Endodermal cell (in vitro differentiated cells): Measurements from ENCODE around the gene SYN1. TPM values are rescaled to one million over a fixed set of nuclear protein-coding genes. Genes with fewer than 3 reads are reported as not detected.

Source experiments
- DNase-seq: peaks from one replicate; pipeline ENCODE4 v3.0.0-alpha.2; 2017
- H3K27ac ChIP-seq: 2 replicates; pipeline ENCODE4 v1.5.1; 2013; ENCODE audit warnings: mild to moderate bottlenecking, low read depth, low read length, moderate library complexity
- H3K27me3 ChIP-seq: 2 replicates; pipeline ENCODE4 v1.6.1; 2013; ENCODE audit warnings: mild to moderate bottlenecking, low read length, moderate library complexity; ENCODE audit not compliant: insufficient read depth, control insufficient read depth, poor library complexity, severe bottlenecking
- H3K36me3 ChIP-seq: 2 replicates; pipeline ENCODE4 v1.7.0; 2013; ENCODE audit warnings: mild to moderate bottlenecking, low read length, moderate library complexity; ENCODE audit not compliant: control insufficient read depth, insufficient read depth
- H3K4me1 ChIP-seq: one replicate; pipeline ENCODE4 v1.7.0; 2013; ENCODE audit warnings: low read length; ENCODE audit not compliant: control insufficient read depth, insufficient read depth
- H3K4me3 ChIP-seq: 2 replicates; pipeline ENCODE4 v1.5.1; 2013; ENCODE audit warnings: mild to moderate bottlenecking, low read length, moderate library complexity
- H3K9ac ChIP-seq: 2 replicates; pipeline ENCODE4 v1.6.1; 2013; ENCODE audit warnings: mild to moderate bottlenecking, low read length, moderate library complexity; ENCODE audit not compliant: poor library complexity, severe bottlenecking; ENCODE audit errors: extremely low read depth
- H3K9me3 ChIP-seq: 2 replicates; pipeline ENCODE4 v1.6.1; 2013; ENCODE audit warnings: mild to moderate bottlenecking, low read length, moderate library complexity; ENCODE audit not compliant: control insufficient read depth
- H3K27ac Mint-ChIP-seq: 2 replicates; pipeline ENCODE4 v1.8.0; 2020; ENCODE audit warnings: mixed read lengths
- H3K27me3 Mint-ChIP-seq: 2 replicates; pipeline ENCODE4 v1.8.0; 2021; ENCODE audit warnings: mild to moderate bottlenecking, mixed read lengths; ENCODE audit not compliant: insufficient read depth
- H3K36me3 Mint-ChIP-seq: 2 replicates; pipeline ENCODE4 v1.8.0; 2020; ENCODE audit warnings: low read depth, mixed read lengths
- H3K4me1 Mint-ChIP-seq: 2 replicates; pipeline ENCODE4 v1.8.0; 2020; ENCODE audit warnings: mixed read lengths
- H3K4me3 Mint-ChIP-seq: 2 replicates; pipeline ENCODE4 v1.8.0; 2020; ENCODE audit warnings: mild to moderate bottlenecking, moderate library complexity, mixed read lengths
- H3K9me3 Mint-ChIP-seq: 2 replicates; pipeline ENCODE4 v1.8.0; 2020; ENCODE audit warnings: mild to moderate bottlenecking, mixed read lengths
- CTCF ChIP-seq: fragments of 200-600 bp; sonication (generic); conservative IDR thresholded peaks from 2 replicates; pipeline ENCODE4 v1.5.0; 2021; ENCODE audit warnings: antibody characterized with exemption, mild to moderate bottlenecking
- WGBS, 2 experiments: methylation state at CpG; one replicate each; pipeline versions ENCODE4 v1.1.5 to v1.1.7; 2013; ENCODE audit warnings: missing lambda C conversion rate in 2 of 2, mixed read lengths in 1 of 2; ENCODE audit not compliant: insufficient coverage in 1 of 2, insufficient read length in 1 of 2; 5-methylcytosine and 5-hydroxymethylcytosine counted together
- total RNA-seq, 2 donors: library from RNA; stranded (reverse); fragmentation: NEBNext Ultra II Directional in 1 of 2; extraction: Animal tissue kit (Norgen Biotek cat#: 25700) in 1 of 2; gene quantifications; 2 replicates in 1 of 2; 3 replicates in 1 of 2; pipeline ENCODE4 v1.2.1, GENCODE V29; 2021

The SYN1 gene
- total RNA-seq, 2 donors from 2014 or later = 4.9 to 5.3 TPM

GRCh38 chrX:47650164-47651042 lies 30.7 kb upstream of the SYN1 start, which contains the start of gene ELK1:
TSS of gene ELK1 (minus strand) at chrX:47650563. CDS start at chrX:47641441, 9,122 bp downstream.
- H3K36me3 ChIP-seq = peaks cover 13% of the 10 kb centered on the region
- peaks cover 68% of the 10 kb centered on the region for H3K9me3 Mint-ChIP-seq
- H3K9ac ChIP-seq = peak within 1 kb of the TSS; percentile 60
- no peaks in the 10 kb centered on the region for H3K9me3 ChIP-seq
- peak within 1 kb of the TSS; percentile 71 for H3K4me3 Mint-ChIP-seq
- peak; percentile 98 for DNase-seq
- peak within 1 kb of the TSS; percentile 94 for H3K27ac Mint-ChIP-seq
- H3K27me3 Mint-ChIP-seq = no peaks in the 10 kb centered on the region
- H3K27ac ChIP-seq = peak within 1 kb of the TSS; percentile 26
- peaks cover 11% of the 10 kb centered on the region for H3K4me1 Mint-ChIP-seq
- H3K4me1 ChIP-seq = no peaks in the 10 kb centered on the region
- no peaks in the 10 kb centered on the region for H3K27me3 ChIP-seq
- TF ChIP-seq CTCF = no peak
- H3K4me3 ChIP-seq = peak within 1 kb of the TSS; percentile 76
- WGBS, 2 experiments = 0 to 4% methylated on average over 4 to 61 of the region's 65 CpGs
- H3K36me3 Mint-ChIP-seq = peaks cover 23% of the 10 kb centered on the region

GRCh38 chrX:47649781-47650163 lies 30.1 kb upstream of the SYN1 start:
- H3K9me3 ChIP-seq = no peaks in the 10 kb centered on the region
- 0% methylated on average over 3 of the region's 11 CpGs; no CpG with 5 or more reads in 1 of the 2 experiments for WGBS, 2 experiments
- H3K4me1 Mint-ChIP-seq = peaks cover 13% of the 10 kb centered on the region
- peak overlapping the region; percentile 11 for H3K9ac ChIP-seq
- H3K27ac Mint-ChIP-seq = no peak overlapping the region
- peaks cover 10% of the 10 kb centered on the region for H3K36me3 ChIP-seq
- H3K4me1 ChIP-seq = no peaks in the 10 kb centered on the region
- H3K27ac ChIP-seq = no peak overlapping the region
- H3K36me3 Mint-ChIP-seq = peaks cover 21% of the 10 kb centered on the region
- peaks cover 70% of the 10 kb centered on the region for H3K9me3 Mint-ChIP-seq
- DNase-seq = no peak
- no peaks in the 10 kb centered on the region for H3K27me3 ChIP-seq
- no peak for TF ChIP-seq CTCF
- H3K4me3 Mint-ChIP-seq = peak overlapping the region; percentile 71
- no peaks in the 10 kb centered on the region for H3K27me3 Mint-ChIP-seq
- H3K4me3 ChIP-seq = peak overlapping the region; percentile 76

- H3K4me1 ChIP-seq = no peaks in the 10 kb centered on the region
- Mint-ChIP-seq H3K4me1 (peaks cover 13% of the 10 kb centered on the region), H3K27ac (peak overlapping the region; percentile 80), H3K27me3 (no peaks in the 10 kb centered on the region), H3K36me3 (peaks cover 21% of the 10 kb centered on the region), H3K4me3 (peak overlapping the region; percentile 71), H3K9me3 (peaks cover 70% of the 10 kb centered on the region)
- H3K27ac ChIP-seq = no peak overlapping the region
- WGBS, 2 experiments = 66 to 80% methylated on average over 1 to 3 of the region's 8 CpGs
- H3K4me3 ChIP-seq = peak overlapping the region; percentile 73
- DNase-seq = no peak
- H3K9ac ChIP-seq = peak overlapping the region; percentile 11
- H3K27me3 ChIP-seq = no peaks in the 10 kb centered on the region
- H3K36me3 ChIP-seq = peaks cover 10% of the 10 kb centered on the region
- no peak for TF ChIP-seq CTCF
- H3K9me3 ChIP-seq = no peaks in the 10 kb centered on the region
Observed at GRCh38 chrX:47649271-47649670, 29.6 kb upstream of the SYN1 start.
